Type B pancreatic cell (in vitro differentiated cells): Measurements from ENCODE around the gene RACGAP1. TPM values are rescaled to one million over a fixed set of nuclear protein-coding genes. Genes with fewer than 3 reads are reported as not detected.

Experiments used
- DNase-seq: peaks from one replicate; pipeline ENCODE4 v3.0.0; 2021; ENCODE audit warnings: mixed read lengths; ENCODE audit not compliant: unreplicated experiment; ENCODE audit errors: extremely low spot score
- H3K27ac Mint-ChIP-seq: 2 replicates; pipeline ENCODE4 v1.8.0; 2021; ENCODE audit warnings: mild to moderate bottlenecking, mixed read lengths
- H3K27me3 Mint-ChIP-seq: 2 replicates; pipeline ENCODE4 v1.8.0; 2021; ENCODE audit warnings: mixed read lengths
- H3K36me3 Mint-ChIP-seq: 2 replicates; pipeline ENCODE4 v1.8.0; 2021; ENCODE audit warnings: mixed read lengths
- H3K4me1 Mint-ChIP-seq: one replicate; pipeline ENCODE4 v1.8.0; 2021; ENCODE audit warnings: mixed read lengths; ENCODE audit not compliant: unreplicated experiment
- H3K4me3 Mint-ChIP-seq: 2 replicates; pipeline ENCODE4 v1.8.0; 2021; ENCODE audit warnings: mild to moderate bottlenecking, mixed read lengths
- H3K9me3 Mint-ChIP-seq: 2 replicates; pipeline ENCODE4 v1.8.0; 2021; ENCODE audit warnings: mixed read lengths
- CTCF ChIP-seq: fragments of 200-600 bp; sonication (generic); conservative IDR thresholded peaks from 2 replicates; pipeline ENCODE4 v1.5.0; 2021; ENCODE audit warnings: antibody characterized with exemption, mild to moderate bottlenecking
- total RNA-seq: library from RNA; stranded (reverse); gene quantifications from 2 replicates; pipeline ENCODE4 v1.2.1, GENCODE V29; 2021; ENCODE audit warnings: low replicate concordance

The RACGAP1 gene
- total RNA-seq, 1 donor from 2014 or later: 70.6 TPM

GRCh38 chr12:50006280-50006679, 19.0 kb downstream of the RACGAP1 start:
- DNase-seq: no peak
- Mint-ChIP-seq H3K4me3 (no peak overlapping the region), H3K27ac (no peak overlapping the region), H3K4me1 (peaks cover 10% of the 10 kb centered on the region), H3K27me3 (no peaks in the 10 kb centered on the region), H3K9me3 (no peaks in the 10 kb centered on the region), H3K36me3 (peaks cover 10% of the 10 kb centered on the region)
- no peak for TF ChIP-seq CTCF

GRCh38 chr12:50005175-50005574, 20.1 kb downstream of the RACGAP1 start:
- H3K27ac Mint-ChIP-seq: no peak overlapping the region
- H3K27me3 Mint-ChIP-seq: no peaks in the 10 kb centered on the region
- DNase-seq: no peak
- no peaks in the 10 kb centered on the region for H3K9me3 Mint-ChIP-seq
- peaks cover 10% of the 10 kb centered on the region for H3K4me1 Mint-ChIP-seq
- H3K4me3 Mint-ChIP-seq: no peak overlapping the region
- H3K36me3 Mint-ChIP-seq: peaks cover 15% of the 10 kb centered on the region
- TF ChIP-seq CTCF: no peak

GRCh38 chr12:50004696-50005095, 20.6 kb downstream of the RACGAP1 start:
- no peaks in the 10 kb centered on the region for H3K9me3 Mint-ChIP-seq
- DNase-seq: no peak
- no peak for TF ChIP-seq CTCF
- H3K27me3 Mint-ChIP-seq: no peaks in the 10 kb centered on the region
- no peak overlapping the region for H3K27ac Mint-ChIP-seq
- H3K4me3 Mint-ChIP-seq: no peak overlapping the region
- H3K36me3 Mint-ChIP-seq: peaks cover 13% of the 10 kb centered on the region
- peaks cover 10% of the 10 kb centered on the region for H3K4me1 Mint-ChIP-seq

GRCh38 chr12:50003595-50003994, 21.7 kb downstream of the RACGAP1 start:
- H3K27me3 Mint-ChIP-seq: no peaks in the 10 kb centered on the region
- H3K36me3 Mint-ChIP-seq: peaks cover 14% of the 10 kb centered on the region
- no peak for TF ChIP-seq CTCF
- H3K4me3 Mint-ChIP-seq: no peak overlapping the region
- no peaks in the 10 kb centered on the region for H3K9me3 Mint-ChIP-seq
- DNase-seq: no peak
- H3K27ac Mint-ChIP-seq: no peak overlapping the region
- H3K4me1 Mint-ChIP-seq: peaks cover 10% of the 10 kb centered on the region

GRCh38 chr12:49998453-49998852, 26.8 kb downstream of the RACGAP1 start:
- H3K27me3 Mint-ChIP-seq: no peaks in the 10 kb centered on the region

More at GRCh38 chr12:49998453-49998852, 26.8 kb downstream of the RACGAP1 start:
- no peak for TF ChIP-seq CTCF
- DNase-seq: no peak
- Mint-ChIP-seq H3K27ac (no peak overlapping the region), H3K9me3 (no peaks in the 10 kb centered on the region), H3K4me3 (no peak overlapping the region), H3K4me1 (no peaks in the 10 kb centered on the region), H3K36me3 (peaks cover 25% of the 10 kb centered on the region)
